Measurements from ENCODE around the gene PCDHB16.
"Not testable (repeated sequence)": the region's sequence is repeated elsewhere in the genome, so short reads cannot be mapped to it uniquely, and the experiment has no call there.

The PCDHB16 gene

DNA sequence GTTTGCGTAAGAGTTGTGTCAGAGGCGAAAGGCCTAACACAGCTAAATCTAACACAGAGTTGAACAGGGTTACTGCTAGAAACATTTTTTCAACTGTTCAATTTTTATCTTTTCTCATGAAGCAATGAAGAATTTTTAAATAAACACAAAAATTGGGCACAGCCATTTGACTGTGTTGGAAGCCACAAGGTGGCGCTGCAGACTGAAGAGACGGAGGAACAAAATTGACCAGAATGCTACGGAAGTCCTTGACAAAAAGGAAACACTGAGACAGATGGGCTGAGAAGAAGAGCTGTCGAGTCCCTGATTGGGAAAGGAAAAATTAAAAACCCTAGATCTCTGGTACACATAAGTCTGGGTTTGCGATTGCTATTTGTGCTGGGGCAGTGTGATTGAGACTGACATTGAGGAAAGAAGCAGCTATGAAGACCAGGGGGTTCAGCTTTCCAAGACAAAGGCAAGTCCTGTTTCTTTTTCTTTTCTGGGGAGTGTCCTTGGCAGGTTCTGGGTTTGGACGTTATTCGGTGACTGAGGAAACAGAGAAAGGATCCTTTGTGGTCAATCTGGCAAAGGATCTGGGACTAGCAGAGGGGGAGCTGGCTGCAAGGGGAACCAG lies 4.8 kb downstream of the PCDHB16 start, which contains the start of gene PCDHB9:
Gene PCDHB9 (plus strand): TSS at position 265 of the 616 bp plus-strand sequence. CDS start 158 bp downstream, at position 423.
- Histone ChIP-seq H3K9me3 (ENCODE audit: control insufficient read depth, insufficient read depth, low read depth, low read length) (peaks cover 4% of the 10 kb centered on the region; the same call in 1 of the 2 replicates), H3K9ac (ENCODE audit: low read length) (no peak within 1 kb of the TSS), H3K36me3 (ENCODE audit: control insufficient read depth, insufficient read depth, low read length) (no peaks in the 10 kb centered on the region), H3K27ac (ENCODE audit: low read depth, low read length) (no peak within 1 kb of the TSS), H3K4me3 (ENCODE audit: low read depth, low read length) (no peak within 1 kb of the TSS), H3K4me1 (ENCODE audit: control insufficient read depth, insufficient read depth, low read length) (no peaks in the 10 kb centered on the region), H3K27me3 (ENCODE audit: control insufficient read depth, insufficient read depth, low read length) (no peaks in the 10 kb centered on the region; the same call in 1 of the 2 replicates)

DNA sequence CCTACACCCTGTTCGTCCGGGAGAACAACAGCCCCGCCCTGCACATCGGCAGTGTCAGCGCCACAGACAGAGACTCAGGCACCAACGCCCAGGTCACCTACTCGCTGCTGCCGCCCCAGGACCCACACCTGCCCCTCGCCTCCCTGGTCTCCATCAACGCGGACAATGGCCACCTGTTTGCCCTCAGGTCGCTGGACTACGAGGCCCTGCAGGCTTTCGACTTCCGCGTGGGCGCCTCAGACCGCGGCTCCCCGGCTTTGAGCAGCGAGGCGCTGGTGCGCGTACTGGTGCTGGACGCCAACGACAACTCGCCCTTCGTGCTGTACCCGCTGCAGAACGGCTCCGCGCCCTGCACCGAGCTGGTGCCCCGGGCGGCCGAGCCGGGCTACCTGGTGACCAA lies 6.5 kb downstream of the PCDHB16 start:
- H3K9ac ChIP-seq (ENCODE audit: low read length); H3K36me3 ChIP-seq (ENCODE audit: control insufficient read depth, insufficient read depth, low read length); H3K4me1 ChIP-seq (ENCODE audit: control insufficient read depth, insufficient read depth, low read length); H3K4me3 ChIP-seq (ENCODE audit: low read depth, low read length); H3K27ac ChIP-seq (ENCODE audit: low read depth, low read length); H3K27me3 ChIP-seq (ENCODE audit: control insufficient read depth, insufficient read depth, low read length); H3K9me3 ChIP-seq (ENCODE audit: control insufficient read depth, insufficient read depth, low read depth, low read length): not testable (repeated sequence)

DNA sequence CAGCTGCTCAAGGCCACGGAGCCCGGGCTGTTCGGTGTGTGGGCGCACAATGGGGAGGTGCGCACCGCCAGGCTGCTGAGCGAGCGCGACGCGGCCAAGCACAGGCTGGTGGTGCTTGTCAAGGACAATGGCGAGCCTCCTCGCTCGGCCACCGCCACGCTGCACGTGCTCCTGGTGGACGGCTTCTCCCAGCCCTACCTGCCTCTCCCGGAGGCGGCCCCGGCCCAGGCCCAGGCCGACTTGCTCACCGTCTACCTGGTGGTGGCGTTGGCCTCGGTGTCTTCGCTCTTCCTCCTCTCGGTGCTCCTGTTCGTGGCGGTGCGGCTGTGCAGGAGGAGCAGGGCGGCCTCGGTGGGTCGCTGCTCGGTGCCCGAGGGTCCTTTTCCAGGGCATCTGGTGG lies 6.9 kb downstream of the PCDHB16 start:
- not testable (repeated sequence) for H3K4me1 ChIP-seq (ENCODE audit: control insufficient read depth, insufficient read depth, low read length); H3K36me3 ChIP-seq (ENCODE audit: control insufficient read depth, insufficient read depth, low read length); H3K9me3 ChIP-seq (ENCODE audit: control insufficient read depth, insufficient read depth, low read depth, low read length); H3K4me3 ChIP-seq (ENCODE audit: low read depth, low read length); H3K27me3 ChIP-seq (ENCODE audit: control insufficient read depth, insufficient read depth, low read length); H3K9ac ChIP-seq (ENCODE audit: low read length); H3K27ac ChIP-seq (ENCODE audit: low read depth, low read length)

DNA sequence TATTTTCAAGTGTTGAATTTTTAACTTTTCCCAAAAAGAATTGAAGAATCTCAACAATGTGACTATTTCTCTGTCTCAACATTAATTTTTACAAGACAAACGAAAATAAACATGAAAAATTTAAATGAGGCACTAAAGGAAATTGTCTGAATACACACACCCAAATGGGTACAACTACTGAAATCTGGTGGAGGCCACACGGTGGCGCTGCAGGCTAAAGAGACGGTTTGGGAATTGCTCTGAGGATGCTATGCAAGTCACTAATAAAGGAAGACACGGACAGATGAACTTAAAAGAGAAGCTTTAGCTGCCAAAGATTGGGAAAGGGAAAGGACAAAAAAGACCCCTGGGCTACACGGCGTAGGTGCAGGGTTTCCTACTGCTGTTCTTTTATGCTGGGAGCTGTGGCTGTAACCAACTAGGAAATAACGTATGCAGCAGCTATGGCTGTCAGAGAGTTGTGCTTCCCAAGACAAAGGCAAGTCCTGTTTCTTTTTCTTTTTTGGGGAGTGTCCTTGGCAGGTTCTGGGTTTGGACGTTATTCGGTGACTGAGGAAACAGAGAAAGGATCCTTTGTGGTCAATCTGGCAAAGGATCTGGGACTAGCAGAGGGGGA lies 10.0 kb downstream of the PCDHB16 start, which contains the start of gene PCDHB10:
Gene PCDHB10 (plus strand): TSS at position 244 of the 616 bp plus-strand sequence. CDS start 200 bp downstream, at position 444.
- Histone ChIP-seq H3K4me3 (ENCODE audit: low read depth, low read length) (peak within 1 kb of the TSS; percentile 32; the same call in 1 of the 2 replicates), H3K27me3 (ENCODE audit: control insufficient read depth, insufficient read depth, low read length) (peaks cover 9% of the 10 kb centered on the region; the same call in 1 of the 2 replicates), H3K4me1 (ENCODE audit: control insufficient read depth, insufficient read depth, low read length) (no peaks in the 10 kb centered on the region), H3K27ac (ENCODE audit: low read depth, low read length) (no peak within 1 kb of the TSS), H3K36me3 (ENCODE audit: control insufficient read depth, insufficient read depth, low read length) (no peaks in the 10 kb centered on the region), H3K9ac (ENCODE audit: low read length) (no peak within 1 kb of the TSS), H3K9me3 (ENCODE audit: control insufficient read depth, insufficient read depth, low read depth, low read length) (0 out of 2 replicates have a peak, but pooled peaks cover 8% of the 10 kb centered on the region)

DNA sequence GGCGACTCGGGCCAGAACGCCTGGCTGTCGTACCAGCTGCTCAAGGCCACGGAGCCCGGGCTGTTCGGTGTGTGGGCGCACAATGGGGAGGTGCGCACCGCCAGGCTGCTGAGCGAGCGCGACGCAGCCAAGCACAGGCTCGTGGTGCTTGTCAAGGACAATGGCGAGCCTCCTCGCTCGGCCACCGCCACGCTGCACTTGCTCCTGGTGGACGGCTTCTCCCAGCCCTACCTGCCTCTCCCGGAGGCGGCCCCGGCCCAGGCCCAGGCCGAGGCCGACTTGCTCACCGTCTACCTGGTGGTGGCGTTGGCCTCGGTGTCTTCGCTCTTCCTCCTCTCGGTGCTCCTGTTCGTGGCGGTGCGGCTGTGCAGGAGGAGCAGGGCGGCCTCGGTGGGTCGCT lies 12.1 kb downstream of the PCDHB16 start:
- H3K4me3 ChIP-seq (ENCODE audit: low read depth, low read length); H3K27ac ChIP-seq (ENCODE audit: low read depth, low read length); H3K9me3 ChIP-seq (ENCODE audit: control insufficient read depth, insufficient read depth, low read depth, low read length); H3K4me1 ChIP-seq (ENCODE audit: control insufficient read depth, insufficient read depth, low read length); H3K27me3 ChIP-seq (ENCODE audit: control insufficient read depth, insufficient read depth, low read length); H3K9ac ChIP-seq (ENCODE audit: low read length); H3K36me3 ChIP-seq (ENCODE audit: control insufficient read depth, insufficient read depth, low read length): not testable (repeated sequence)

DNA sequence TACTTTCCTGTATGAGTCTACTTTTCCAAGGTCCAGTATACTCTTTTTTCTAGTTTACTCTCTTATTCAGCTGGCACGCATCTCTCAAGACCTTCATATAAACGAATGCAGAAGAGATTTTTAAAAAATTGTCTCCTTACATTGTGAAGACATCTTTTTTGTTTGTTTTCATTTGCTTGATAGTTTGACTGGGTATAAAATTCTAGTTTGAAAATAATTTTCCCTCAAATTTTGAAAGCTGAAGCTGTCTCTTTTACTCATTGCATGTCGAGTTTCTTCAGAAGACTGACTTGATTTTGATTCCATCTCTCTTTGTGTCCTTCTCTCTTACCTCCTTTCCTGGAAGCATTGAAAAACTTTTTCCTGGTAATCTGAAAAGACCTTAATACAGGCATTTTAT lies 14.2 kb downstream of the PCDHB16 start:
- Histone ChIP-seq H3K4me3 (ENCODE audit: low read depth, low read length) (no peak overlapping the region), H3K4me1 (ENCODE audit: control insufficient read depth, insufficient read depth, low read length) (no peaks in the 10 kb centered on the region), H3K9ac (ENCODE audit: low read length) (no peak overlapping the region), H3K27me3 (ENCODE audit: control insufficient read depth, insufficient read depth, low read length) (peaks cover 9% of the 10 kb centered on the region; the same call in 1 of the 2 replicates), H3K27ac (ENCODE audit: low read depth, low read length) (no peak overlapping the region), H3K36me3 (ENCODE audit: control insufficient read depth, insufficient read depth, low read length) (no peaks in the 10 kb centered on the region), H3K9me3 (ENCODE audit: control insufficient read depth, insufficient read depth, low read depth, low read length) (0 out of 2 replicates have a peak, but pooled peaks cover 13% of the 10 kb centered on the region)

DNA sequence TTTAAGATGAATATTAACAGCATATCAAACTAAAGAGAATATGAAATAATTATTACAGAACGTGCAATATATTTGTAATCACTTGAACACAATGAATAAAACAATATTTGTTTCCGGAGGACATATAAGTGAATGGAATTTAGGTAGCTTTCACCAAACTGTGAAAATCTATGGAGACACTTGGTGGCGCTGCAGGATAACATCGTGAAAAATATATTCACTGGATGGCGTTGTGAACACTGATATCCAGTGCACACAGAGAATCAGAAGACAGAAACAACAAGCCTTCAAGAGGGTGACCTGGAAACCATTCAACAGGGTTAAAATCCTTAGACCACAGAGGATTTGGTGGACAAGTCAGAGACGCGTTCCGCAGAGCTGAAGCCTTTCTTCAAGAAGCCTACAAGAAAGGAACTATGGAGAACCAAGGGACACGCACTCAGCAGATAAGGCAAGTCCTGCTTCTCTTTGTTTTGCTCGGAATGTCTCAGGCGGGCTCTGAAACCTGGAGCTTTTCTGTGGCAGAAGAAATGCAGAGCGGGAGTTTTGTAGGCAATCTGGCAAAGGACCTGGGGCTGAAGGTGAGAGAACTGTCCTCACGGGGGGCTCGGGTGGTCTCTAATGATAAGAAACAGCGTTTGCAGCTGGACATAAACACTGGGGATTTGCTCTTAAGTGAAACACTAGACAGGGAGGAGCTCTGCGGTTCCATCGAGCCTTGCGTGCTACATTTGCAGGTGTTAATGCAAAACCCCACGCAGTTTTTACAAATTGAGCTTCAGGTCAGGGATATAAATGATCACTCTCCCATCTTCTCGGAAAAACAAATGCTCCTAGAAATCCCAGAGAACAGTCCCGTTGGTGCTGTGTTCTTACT lies 17.4 kb downstream of the PCDHB16 start, which contains the start of gene PCDHB11:
Gene PCDHB11 (plus strand): TSS at position 269 of the 877 bp plus-strand sequence. CDS start 148 bp downstream, at position 417.
- H3K9me3 ChIP-seq (ENCODE audit: control insufficient read depth, insufficient read depth, low read depth, low read length): 0 out of 2 replicates have a peak, but pooled peaks cover 13% of the 10 kb centered on the region
- no peak within 1 kb of the TSS for H3K27ac ChIP-seq (ENCODE audit: low read depth, low read length)
- H3K4me3 ChIP-seq (ENCODE audit: low read depth, low read length): no peak within 1 kb of the TSS
- no peaks in the 10 kb centered on the region for H3K4me1 ChIP-seq (ENCODE audit: control insufficient read depth, insufficient read depth, low read length)
- H3K36me3 ChIP-seq (ENCODE audit: control insufficient read depth, insufficient read depth, low read length): no peaks in the 10 kb centered on the region
- no peak within 1 kb of the TSS for H3K9ac ChIP-seq (ENCODE audit: low read length)
- H3K27me3 ChIP-seq (ENCODE audit: control insufficient read depth, insufficient read depth, low read length): peaks cover 3% of the 10 kb centered on the region; the same call in 1 of the 2 replicates

DNA sequence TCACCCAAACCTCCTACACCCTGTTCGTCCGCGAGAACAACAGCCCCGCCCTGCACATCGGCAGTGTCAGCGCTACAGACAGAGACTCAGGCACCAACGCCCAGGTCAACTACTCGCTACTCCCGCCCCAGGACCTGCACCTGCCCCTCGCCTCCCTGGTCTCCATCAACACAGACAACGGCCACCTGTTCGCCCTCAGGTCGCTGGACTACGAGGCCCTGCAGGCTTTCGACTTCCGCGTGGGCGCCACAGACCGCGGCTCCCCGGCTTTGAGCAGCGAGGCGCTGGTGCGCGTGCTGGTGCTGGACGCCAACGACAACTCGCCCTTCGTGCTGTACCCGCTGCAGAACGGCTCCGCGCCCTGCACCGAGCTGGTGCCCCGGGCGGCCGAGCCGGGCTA lies 18.9 kb downstream of the PCDHB16 start:
- H3K4me3 ChIP-seq (ENCODE audit: low read depth, low read length); H3K27me3 ChIP-seq (ENCODE audit: control insufficient read depth, insufficient read depth, low read length); H3K9me3 ChIP-seq (ENCODE audit: control insufficient read depth, insufficient read depth, low read depth, low read length); H3K27ac ChIP-seq (ENCODE audit: low read depth, low read length); H3K4me1 ChIP-seq (ENCODE audit: control insufficient read depth, insufficient read depth, low read length); H3K36me3 ChIP-seq (ENCODE audit: control insufficient read depth, insufficient read depth, low read length); H3K9ac ChIP-seq (ENCODE audit: low read length): not testable (repeated sequence)

DNA sequence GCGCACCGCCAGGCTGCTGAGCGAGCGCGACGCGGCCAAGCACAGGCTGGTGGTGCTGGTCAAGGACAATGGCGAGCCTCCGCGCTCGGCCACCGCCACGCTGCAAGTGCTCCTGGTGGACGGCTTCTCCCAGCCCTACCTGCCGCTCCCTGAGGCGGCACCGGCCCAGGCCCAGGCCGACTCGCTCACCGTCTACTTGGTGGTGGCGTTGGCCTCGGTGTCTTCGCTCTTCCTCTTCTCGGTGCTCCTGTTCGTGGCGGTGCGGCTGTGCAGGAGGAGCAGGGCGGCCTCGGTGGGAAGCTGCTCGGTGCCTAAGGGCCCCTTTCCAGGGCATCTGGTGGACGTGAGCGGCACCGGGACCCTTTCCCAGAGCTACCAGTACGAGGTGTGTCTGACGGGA lies 19.5 kb downstream of the PCDHB16 start:
- not testable (repeated sequence) for H3K9me3 ChIP-seq (ENCODE audit: control insufficient read depth, insufficient read depth, low read depth, low read length); H3K27ac ChIP-seq (ENCODE audit: low read depth, low read length); H3K9ac ChIP-seq (ENCODE audit: low read length); H3K4me3 ChIP-seq (ENCODE audit: low read depth, low read length); H3K4me1 ChIP-seq (ENCODE audit: control insufficient read depth, insufficient read depth, low read length); H3K27me3 ChIP-seq (ENCODE audit: control insufficient read depth, insufficient read depth, low read length); H3K36me3 ChIP-seq (ENCODE audit: control insufficient read depth, insufficient read depth, low read length)

DNA sequence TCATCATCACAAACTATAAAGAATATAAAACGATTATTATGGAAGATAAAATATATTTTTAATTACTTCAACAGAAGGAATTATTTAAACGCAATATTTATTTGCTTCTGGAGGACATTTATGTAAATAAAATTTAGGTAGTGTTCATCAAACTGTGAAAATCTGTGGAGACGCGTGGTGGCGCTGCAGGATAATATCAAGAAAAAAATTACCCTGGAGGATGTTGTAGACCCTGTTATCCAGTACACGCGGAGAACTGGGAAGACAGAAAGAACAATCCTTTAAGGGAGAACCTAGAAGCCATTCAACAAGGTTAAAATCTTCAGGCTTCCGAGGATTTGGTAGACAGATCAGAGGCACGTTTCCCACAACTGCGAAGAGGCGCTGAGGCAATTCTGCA lies 26.3 kb downstream of the PCDHB16 start, which contains the start of gene PCDHB12:
Gene PCDHB12 (plus strand): TSS at position 242 of the 400 bp plus-strand sequence. CDS start 189 bp downstream, outside the sequence.
- H3K36me3 ChIP-seq (ENCODE audit: control insufficient read depth, insufficient read depth, low read length): no peaks in the 10 kb centered on the region
- H3K9me3 ChIP-seq (ENCODE audit: control insufficient read depth, insufficient read depth, low read depth, low read length): no peaks in the 10 kb centered on the region
- no peak within 1 kb of the TSS for H3K4me3 ChIP-seq (ENCODE audit: low read depth, low read length)
- no peak within 1 kb of the TSS for H3K27ac ChIP-seq (ENCODE audit: low read depth, low read length)
- H3K27me3 ChIP-seq (ENCODE audit: control insufficient read depth, insufficient read depth, low read length): no peaks in the 10 kb centered on the region; the same call in 1 of the 2 replicates
- H3K9ac ChIP-seq (ENCODE audit: low read length): no peak within 1 kb of the TSS
- H3K4me1 ChIP-seq (ENCODE audit: control insufficient read depth, insufficient read depth, low read length): no peaks in the 10 kb centered on the region
